8988T (cell line): ENCODE results near the gene PHC2.
"Not testable (repeated sequence)": the region's sequence is repeated elsewhere in the genome, so short reads cannot be mapped to it uniquely, and the experiment has no call there.

Source experiments
- DNase-seq: peaks from one replicate; pipeline ENCODE4 v3.0.0; 2011

Gene PHC2

DNA sequence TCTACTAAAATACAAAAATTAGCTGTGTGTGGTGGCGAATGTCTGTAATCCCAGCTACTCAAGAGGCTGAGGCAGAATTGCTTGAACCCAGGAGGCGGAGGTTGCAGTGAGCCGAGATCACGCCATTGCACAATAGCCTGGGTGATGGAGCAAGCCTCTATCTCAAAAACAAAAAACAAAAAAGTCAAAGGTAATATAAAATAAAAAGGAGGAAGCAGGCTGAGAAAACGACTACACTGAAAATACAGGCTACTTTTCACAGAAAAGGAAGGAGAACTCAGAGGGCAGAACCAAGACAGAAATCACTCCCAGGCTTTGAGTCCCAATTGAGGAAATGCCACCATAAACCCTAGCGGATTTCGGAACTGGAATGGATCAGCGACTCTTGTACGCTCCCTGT lies 104.1 kb downstream of the PHC2 start:
- no peak for DNase-seq

DNA sequence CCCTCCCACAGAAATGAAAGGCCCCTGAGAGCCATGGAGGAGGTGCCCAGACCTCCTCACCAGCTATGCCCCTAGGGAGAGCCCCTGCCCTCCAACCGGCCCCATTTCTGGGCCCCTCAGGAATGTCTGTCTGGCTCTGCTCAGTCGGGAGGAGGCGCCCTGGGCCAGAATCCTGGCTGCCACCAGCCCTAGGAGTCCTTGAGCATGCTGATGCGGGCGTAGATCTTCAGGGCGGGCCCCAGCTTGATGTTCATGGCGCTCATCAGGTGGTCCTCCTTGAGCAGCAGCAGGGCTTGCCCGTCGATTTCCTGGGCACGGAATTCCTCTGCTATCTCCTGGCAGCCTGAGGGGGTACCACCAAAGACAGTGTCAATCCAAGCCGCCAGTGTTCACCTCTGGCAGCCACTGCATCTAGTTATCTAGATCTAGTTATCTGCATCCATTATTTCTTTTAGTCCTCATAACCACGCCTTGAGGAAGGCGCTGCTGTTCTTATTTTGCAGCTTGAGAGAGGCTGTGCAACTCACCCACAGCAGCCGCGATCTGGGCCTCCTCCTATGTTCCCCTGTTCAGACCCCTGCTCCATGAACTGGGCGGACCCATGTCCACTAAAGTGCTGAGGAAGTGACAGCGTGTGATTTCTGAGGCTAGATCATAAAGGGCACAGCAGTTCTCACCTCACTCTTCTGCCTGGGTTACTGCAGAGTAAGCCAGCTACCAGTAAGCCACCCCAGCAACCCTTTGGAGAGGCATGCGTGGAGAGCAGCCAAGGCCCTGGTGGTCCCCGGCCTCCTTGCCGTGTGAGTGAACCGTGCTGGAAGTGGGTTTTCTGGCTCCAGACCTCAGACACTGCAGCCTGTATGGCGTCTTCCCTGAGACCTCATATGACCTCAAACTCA lies 106.0 kb downstream of the PHC2 start:
- DNase-seq = no peak

DNA sequence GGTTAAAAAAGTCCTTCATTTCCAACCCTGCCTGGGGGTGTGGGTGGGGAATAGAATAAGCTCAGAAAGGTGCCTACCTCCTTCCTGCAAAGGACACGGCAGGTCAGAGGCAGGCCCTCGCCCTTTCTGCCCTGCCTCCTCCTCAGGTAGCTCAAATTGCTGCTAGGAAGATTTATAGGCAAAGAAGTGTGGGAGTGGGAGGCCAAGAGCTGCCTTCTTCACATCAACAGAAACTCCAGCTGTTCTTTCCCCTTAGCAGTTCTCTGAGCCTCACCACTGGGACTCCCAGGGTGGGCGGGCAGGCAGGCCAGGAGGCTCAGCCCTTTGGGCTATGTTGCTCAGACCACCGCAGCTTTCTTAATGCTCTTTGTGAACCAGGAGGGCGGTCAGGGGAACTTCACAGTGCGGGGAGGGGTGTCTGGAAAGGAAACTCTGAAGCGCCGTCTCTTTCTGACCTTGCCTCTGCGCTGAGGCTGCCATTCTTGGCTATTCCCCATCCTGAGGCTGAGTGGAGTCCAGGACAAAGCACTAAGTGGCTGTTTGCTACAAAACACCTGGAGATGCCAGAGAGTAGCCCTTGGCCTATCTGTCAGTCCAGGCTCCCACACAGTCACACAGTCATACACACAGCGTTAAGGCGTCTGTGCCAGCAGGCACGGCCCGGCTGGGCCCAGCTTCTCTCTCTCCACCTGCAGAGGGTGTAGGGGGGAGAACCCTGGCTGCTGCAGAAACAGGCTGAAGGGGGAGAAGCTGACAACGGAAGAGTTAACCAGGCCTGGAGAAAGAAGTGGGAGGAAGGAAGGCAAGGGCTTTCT lies 107.0 kb downstream of the PHC2 start:
- no peak for DNase-seq

DNA sequence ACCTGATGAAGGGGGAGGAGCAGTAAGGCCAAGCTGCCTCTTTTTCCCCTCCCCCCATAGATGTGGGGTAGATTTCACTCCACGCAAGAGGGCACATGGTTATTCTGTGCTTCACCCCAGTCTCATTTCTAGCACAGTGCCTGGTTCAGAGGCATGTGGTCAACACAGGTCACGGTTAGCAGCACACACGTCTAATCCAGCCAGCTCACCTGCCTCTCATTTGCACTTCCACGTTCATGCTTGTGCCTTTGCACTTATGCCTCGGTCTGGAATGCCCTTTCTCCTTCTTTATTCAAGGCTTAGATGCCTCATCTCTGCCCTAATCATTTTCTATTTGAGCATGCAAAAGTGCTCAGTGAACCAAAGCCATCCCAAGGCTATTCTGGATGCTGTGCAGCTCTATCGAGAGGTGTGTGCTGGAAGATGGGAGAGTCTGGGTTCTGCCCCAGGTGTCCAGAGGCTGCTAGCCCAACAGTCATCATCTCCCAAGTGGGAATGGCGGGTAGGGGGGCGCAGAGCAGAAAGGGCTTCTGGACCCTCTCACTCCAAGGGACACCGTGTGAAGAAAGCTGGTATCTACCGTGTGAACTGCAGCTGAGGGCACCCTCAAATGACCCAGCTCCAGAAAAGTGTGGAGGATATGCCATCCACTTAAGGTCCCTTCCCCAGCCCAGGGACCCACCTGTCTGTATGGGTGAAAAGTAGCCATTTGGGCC lies 107.9 kb downstream of the PHC2 start:
- DNase-seq = no peak

DNA sequence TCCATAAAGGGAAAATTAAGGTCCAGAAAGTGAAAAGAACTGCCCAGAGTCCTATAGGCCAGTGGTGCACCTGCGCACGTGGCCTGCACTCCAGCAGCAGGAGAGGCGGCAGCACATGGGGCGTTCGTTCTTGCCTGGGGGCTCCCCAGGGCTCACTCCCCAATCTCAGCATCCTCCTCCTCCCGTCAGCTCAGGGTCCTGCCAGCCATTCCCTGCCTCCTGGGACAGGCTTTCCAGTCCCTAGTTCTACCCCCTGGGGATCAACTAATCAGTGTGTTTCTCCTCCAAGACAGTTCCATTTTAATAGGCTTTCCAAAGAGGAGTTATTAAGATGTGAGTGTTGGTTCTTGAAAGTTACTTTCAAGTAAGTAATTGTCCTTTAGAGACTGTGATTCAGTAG lies 108.8 kb downstream of the PHC2 start:
- DNase-seq = no peak

DNA sequence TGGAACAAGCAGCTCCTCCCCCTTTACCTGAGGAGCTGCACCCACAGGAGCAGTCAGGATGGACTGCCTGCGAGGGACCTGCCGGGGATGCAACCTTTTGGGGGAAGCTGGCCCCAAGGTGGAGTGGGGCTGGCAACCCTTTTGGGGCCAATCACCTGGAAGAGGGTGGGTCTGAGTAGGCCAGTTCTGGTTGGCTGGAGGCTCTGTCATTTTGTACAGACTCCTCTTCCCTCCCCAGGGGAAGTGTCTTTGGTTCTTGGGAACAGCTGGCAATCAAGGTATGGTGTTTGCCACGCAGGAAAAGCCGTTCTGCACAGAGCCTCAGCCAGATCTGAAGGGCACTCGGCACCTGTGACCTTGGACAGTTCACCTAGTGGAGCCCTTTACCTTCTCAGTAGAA lies 109.7 kb downstream of the PHC2 start:
- DNase-seq = no peak

DNA sequence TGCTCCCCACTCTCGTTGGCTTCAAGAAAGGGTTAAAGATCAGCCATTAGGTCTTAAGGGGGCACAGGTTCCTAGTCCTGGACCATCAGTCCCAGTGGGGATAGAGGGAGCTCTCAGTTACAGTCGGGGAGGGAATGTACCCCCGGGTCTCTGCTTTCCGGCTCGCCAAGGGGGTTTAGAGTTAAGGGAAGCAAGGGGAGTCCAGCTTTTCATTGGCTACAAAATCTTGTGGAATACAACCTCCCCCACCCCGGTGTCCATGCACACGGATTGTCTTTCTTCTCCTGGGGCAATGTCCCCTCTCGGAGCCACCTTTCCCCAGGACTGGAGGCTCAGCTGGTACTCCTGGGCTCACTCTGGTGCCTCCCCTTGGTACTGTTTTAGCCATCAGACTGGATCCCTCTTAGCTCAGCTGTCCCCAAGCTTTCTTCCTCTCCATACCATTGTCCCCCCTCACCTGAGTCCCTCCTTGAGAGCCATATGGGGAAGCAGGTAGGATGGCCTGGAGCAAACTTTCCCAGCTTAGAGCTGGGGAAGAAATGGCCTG lies 110.2 kb downstream of the PHC2 start, which contains the start of gene A3GALT2:
Gene A3GALT2, minus strand, starts transcription at position 480 of the 547 bp plus-strand sequence. Its CDS starts 0 bp downstream, at position 480.
- DNase-seq = no peak

DNA sequence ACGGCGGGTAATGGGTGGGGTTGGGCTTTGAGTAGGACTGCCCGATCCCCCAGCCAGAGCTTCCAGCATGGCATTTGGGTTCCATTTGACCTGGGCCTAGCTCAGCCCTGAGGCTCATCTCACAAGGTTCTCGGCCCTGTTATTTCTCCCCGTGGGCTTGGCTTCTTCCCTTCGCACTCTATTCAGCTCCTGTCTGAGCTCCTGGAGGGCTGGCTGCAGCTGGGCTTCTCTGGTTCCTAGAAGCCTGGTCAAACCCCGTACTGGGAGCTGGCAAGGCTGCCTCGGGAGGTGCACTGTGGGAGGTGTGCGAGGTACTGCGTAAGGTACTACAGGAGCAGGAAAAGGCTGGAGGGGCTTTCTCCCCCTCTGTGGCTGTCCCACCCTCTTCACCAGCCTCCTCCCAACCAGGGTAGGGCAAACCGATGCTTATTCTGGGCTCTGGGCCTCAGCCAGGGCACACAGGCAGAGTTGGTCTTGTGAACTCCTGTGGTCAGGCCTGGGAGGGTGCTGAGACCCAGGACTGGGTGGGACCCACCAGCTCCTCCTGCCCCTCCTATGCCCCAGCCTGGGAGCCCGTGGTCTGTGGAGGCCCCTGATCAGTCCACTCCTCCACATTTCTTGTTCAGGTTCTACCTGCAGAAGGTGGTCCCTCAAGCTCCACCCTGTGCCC lies 110.8 kb downstream of the PHC2 start:
- no peak for DNase-seq

DNA sequence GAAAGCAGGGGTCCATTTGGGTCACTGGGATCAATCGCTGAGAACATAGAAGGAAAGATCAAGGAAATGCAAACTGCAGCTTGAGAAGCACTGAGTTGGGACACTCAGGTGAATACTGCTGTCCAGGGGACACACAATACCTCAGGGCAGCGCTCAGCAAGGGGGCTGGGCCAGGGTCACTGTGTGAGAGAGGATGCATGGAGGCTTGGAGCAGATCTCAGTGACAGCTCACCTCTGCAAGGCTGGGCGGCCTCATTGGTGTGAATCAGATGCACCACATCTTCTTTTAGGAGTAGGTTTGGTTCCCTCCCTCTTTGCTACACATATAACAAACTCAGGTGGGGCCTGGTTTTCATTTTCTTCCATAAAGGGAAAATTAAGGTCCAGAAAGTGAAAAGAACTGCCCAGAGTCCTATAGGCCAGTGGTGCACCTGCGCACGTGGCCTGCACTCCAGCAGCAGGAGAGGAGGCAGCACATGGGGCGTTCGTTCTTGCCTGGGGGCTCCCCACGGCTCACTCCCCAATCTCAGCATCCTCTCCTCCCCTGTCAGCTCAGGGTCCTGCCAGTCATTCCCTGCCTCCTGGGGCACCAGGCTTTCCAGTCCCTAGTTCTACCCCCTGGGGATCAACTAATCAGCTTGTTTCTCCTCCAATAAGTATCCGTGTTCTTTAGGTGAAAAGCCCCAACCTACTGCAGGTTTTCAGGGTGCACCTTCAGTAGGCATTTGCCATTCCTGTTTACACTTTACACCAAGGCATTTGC lies 111.5 kb downstream of the PHC2 start:
- DNase-seq = no peak

DNA sequence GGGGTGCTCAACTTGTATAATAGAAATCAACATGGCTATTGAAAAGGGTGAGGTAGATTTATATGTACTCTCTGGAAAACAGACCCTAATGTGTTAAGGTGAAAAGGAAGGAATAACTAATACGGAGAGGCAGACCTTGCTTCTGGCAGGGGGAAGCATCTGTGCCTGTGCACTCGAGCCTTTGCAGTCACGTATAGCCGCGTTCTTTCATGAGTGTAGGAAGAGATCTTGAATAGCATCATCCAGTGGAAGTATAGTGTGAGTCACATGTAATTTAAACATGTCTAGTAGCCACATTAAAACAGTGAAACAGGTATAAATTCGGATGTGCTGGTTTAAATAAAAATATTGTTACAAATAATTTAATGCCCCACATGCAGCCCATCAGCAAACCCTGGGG lies 112.9 kb downstream of the PHC2 start:
- DNase-seq = no peak

DNA sequence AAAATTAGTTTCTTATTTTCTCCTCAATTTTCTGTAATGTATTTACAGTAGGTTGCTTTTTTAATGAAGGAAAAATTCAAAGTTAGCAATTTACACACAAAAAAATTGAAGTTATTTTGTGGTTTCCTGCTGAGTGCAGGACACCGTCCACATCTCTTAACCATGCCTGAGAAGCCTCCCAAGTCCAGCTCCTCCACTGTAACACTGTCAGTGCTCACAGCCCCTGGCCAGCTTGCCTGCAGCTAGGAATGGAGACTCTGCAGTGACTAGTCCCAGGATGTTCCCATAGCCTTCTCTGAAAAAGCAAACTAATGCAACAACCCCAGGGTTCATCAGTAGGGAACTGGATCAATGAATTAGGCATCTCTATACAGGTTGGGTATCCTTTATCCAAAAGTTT lies 113.5 kb downstream of the PHC2 start:
- no peak for DNase-seq

DNA sequence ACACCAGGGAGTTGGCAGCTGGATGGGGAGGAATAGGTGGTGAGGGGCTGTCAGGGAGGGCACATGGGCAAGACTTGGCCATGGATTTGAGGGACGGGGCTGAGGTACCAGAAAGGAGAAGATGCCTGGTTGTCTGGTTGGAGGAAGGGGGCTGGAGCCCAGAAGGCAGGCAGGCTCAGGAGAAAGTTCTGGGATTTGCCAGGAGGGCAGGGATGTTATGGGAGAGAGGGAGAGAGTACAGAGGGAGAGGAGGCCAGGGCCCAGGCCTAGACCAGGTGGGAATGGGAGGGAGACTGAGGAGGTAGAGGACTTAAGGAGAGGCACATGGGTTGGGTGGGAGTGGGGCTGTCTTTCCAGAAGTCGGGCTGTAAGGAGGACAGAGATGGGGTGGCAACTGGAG lies 114.3 kb downstream of the PHC2 start:
- DNase-seq = no peak

DNA sequence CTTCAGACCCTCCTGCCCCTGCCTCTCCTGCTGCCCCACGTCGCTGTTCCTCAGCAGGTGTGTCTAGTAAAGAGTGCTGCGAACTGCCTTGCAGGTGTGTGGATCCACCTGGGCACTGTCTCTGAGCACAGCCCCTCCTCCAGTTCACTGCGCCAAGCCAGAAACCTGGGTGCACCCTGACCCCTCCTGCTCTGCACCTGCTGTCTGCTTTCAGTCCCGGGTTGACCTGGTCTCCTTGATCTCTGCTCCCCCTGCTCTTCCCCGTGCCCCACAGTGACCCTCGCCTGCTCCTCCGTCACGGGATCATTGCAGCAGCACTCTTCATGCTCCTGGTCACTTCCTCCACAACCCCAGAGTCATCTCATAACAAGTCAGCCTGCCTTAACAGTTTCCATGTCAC lies 116.5 kb downstream of the PHC2 start:
- DNase-seq = no peak

DNA sequence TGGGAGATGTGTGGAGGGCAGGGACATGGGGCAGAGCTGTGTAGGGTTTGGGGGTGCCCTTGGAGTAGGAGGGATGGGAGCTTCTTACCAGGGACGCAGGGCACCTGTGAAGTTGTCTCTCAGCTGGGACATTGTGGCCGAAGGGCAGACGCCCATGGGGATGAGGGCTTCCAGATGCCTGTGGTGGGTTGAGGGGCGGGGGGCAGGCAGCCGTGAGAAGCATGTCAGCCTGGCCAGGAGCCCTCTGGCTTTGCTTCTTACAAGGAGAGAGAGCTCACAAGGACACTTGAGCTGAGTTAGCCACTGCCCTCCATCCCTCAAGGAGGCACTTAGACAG lies 118.5 kb downstream of the PHC2 start:
- no peak for DNase-seq

DNA sequence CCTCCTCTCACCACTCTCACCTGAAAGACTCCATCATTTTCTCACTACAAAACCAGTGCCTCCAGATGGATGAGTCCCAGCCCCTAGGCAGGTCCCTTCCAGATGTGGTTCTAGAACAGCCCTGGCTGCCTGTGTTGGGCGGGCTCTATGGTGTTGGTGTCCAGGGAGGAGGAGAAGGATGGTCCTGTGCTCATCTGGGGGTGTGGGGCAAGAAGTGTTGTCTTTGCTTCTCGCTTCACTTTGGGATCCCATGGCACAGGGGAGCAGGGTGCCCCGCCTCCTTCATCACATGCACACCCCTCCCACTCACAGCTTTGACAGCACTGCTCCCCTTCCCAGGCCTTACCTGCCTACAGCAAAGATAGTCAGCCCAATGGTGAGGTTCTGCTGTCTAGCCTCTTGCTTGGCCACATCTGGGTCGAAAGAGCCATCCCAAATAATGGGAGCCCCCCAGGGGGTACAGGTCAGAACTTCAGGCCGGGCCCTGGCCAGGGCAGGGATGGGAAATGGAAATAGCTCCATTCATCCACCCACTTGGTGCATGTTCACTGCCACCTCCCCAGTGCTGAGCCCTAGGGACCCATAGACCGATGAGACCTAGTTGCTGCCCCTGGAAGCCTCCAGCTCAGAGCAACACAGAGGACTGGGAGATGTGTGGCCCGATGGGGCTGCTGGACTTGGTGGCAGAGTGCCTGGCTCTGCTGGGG lies 119.0 kb downstream of the PHC2 start:
- no peak for DNase-seq

DNA sequence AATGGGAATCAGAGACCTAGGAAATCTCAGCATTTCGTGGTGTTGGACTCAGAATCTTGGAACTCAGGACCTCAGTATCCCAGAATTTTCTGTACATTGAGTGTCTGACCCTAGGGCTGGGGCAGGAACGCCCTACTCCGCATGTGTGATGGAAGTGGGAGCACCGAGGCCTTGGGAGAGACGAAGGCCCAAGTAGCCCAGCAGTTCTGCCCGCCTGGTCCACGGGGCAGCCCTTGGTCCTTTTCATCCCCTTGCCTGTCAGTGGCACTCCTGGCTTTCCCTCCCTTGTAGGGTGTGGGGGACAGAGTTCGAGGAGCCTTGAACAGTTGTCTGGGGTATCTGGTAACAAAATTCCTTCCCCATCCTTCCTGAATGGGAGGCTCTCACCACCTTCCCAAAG lies 120.2 kb downstream of the PHC2 start:
- DNase-seq = no peak

DNA sequence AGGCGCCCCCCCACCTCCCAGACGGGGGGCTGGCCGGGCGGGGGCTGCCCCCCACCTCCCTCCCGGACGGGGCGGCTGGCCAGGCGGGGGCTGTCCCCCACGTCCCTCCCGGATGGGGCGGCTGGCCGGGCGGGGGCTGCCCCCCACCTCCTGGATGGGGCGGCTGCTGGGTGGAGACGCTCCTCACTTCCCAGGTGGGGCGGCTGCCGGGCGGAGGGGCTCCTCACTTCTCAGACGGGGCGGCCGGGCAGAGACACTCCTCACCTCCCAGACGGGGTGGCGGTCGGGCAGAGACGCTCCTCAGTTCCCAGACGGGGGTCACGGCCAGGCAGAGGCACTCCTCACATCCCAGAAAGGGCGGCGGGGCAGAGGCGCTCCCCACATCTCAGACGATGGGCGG lies 121.5 kb downstream of the PHC2 start:
- DNase-seq = not testable (repeated sequence)

DNA sequence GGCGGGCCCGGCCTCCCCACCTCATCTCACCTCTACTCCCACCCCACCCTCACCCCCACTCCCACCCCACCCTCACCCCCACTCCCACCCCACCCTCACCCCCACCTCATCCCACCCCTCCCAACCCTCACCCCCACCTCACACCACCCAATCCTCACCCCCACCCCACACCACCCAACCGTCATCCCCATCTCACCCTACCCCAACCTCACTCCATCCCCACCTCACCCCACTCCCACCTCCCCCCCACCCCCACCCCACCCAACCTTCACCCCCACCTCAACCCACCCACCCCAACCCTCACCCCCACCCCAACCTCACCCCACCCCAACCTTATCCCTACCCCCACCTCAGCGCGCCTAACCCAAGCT lies 123.4 kb downstream of the PHC2 start:
- DNase-seq = no peak

DNA sequence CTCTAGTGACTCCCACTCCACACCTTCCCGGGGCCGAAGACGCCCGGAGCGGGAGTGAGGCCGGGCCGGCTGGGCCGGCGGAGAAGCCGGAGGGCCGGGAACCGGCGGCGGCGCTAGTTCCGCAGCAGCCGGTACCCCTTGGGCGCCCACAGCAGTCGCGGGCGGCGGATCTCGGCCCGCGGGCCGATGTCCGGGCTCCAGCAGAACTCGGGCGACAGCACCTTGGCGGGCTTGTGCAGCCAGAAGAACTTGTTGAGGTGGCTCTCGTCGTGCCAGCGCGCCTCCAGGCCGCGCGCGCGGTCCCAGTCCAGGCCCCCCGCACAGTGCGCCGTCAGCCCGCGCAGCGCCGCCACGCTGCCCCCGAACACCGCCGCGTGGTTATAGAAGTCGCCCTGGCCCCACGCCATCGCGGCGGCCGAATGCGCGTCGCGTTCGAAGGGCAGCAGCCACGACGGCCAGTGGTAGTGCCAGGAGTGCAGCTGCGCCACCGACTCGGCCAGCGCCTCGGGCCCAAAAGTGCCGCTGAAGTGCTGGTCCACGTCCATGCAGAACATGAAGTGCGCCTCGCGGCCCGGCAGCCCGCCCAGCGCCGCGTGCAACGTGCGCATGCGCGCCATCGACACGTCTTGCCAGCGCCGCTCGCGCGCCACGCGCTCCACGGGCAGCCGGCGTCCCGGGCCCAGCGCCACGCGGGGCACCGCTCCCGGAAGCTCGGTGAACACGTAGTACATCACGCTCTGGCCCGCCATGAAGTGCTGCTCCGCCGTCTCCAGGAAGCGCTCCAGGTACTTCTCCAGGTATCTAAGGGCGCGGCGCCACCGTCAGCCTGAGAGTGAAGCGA lies 124.0 kb downstream of the PHC2 start:
- no peak for DNase-seq
